Fibroblast of the aortic adventitia (primary cell): ENCODE measurements around the gene GATAD2B. TPM values are rescaled to one million over a fixed set of nuclear protein-coding genes. Genes with fewer than 3 reads are reported as not detected.

Experiments used
- DNase-seq: peaks from one replicate; pipeline ENCODE4 v3.0.0-alpha.2; 2010; ENCODE audit warnings: low read depth
- H3K4me3 ChIP-seq: 2 replicates; pipeline ENCODE4 v1.5.1; 2011; ENCODE audit warnings: low read depth, mild to moderate bottlenecking, control low read depth, low read length, moderate library complexity
- total RNA-seq: library from RNA; depleted of rRNA; stranded (reverse); fragments of >200 nt; gene quantifications from 2 replicates; pipeline ENCODE4 v1.2.3, GENCODE V29; 2012; ENCODE audit warnings: low replicate concordance
- TF ChIP-seq, protein P1 (sequence below): IDR thresholded peaks from 2 replicates; pipeline ENCODE4 v1.5.1; 2011; ENCODE audit warnings: mild to moderate bottlenecking, low read length, control low read depth, inconsistent platforms; ENCODE audit not compliant: insufficient read depth

GATAD2B gene
- total RNA-seq, 1 donor, result 11.3 TPM

DNA sequence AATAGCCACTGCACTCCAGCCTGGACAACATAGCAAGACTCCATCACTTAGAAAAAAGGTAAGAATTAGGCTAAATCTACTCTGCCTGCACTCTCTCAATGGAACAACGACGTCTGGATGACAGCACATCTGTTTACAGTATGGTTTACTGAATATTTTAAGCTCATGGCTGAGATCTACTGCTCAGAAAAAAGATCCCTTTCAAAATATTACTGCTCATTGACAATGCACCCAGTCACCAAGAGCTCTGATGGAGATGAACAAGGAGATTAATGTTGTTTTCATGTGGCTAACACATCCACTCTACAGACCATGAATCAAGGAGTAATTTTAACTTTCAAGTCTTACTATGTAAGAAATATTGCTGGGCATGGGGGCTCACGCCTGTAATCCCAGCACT lies 89.6 kb downstream of the GATAD2B start:
- TF ChIP-seq, protein P1, sequence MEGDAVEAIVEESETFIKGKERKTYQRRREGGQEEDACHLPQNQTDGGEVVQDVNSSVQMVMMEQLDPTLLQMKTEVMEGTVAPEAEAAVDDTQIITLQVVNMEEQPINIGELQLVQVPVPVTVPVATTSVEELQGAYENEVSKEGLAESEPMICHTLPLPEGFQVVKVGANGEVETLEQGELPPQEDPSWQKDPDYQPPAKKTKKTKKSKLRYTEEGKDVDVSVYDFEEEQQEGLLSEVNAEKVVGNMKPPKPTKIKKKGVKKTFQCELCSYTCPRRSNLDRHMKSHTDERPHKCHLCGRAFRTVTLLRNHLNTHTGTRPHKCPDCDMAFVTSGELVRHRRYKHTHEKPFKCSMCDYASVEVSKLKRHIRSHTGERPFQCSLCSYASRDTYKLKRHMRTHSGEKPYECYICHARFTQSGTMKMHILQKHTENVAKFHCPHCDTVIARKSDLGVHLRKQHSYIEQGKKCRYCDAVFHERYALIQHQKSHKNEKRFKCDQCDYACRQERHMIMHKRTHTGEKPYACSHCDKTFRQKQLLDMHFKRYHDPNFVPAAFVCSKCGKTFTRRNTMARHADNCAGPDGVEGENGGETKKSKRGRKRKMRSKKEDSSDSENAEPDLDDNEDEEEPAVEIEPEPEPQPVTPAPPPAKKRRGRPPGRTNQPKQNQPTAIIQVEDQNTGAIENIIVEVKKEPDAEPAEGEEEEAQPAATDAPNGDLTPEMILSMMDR, result no peak
- no peak overlapping the region for H3K4me3 ChIP-seq
- DNase-seq, result no peak

DNA sequence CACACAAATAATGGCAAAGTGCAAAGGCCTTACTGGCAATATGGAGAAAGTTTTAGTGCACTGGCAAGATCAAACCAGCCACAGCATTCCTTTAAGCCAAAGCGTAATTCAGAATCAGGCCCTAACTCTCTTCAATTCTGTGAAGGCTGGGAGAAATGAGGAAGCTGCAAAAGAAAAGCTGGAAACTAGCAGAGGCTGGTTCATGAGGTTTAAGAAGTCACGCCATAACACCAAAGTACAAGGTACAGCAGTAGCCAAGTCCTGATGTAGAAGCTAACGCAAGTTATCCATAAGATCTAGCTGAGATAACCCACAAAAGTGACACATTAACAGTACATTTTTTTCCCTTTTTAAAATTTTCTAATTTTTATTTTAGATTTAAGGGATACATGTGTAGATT lies 90.5 kb downstream of the GATAD2B start:
- no peak for DNase-seq
- H3K4me3 ChIP-seq, result no peak overlapping the region
- TF ChIP-seq, protein P1, result no peak

DNA sequence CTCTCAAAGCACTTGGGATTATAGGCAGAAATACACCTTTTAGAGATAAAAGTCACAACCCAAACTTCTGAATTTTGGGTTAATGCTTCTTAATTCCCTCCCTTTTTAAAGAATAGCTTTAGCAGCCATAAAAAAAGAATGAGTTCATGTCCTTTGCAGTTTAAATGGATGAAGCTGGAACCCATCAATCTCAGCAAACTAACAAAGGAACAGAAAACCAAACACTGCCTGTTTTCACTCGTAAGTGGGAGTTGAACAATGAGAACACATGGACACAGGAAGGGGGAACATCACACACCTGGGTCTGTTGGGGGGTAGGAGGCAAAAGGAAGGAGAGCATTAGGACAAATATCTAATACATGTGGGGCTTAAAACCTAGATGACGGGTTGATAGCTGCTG lies 91.7 kb downstream of the GATAD2B start:
- TF ChIP-seq, protein P1, result no peak
- H3K4me3 ChIP-seq, result no peak overlapping the region
- DNase-seq, result no peak

DNA sequence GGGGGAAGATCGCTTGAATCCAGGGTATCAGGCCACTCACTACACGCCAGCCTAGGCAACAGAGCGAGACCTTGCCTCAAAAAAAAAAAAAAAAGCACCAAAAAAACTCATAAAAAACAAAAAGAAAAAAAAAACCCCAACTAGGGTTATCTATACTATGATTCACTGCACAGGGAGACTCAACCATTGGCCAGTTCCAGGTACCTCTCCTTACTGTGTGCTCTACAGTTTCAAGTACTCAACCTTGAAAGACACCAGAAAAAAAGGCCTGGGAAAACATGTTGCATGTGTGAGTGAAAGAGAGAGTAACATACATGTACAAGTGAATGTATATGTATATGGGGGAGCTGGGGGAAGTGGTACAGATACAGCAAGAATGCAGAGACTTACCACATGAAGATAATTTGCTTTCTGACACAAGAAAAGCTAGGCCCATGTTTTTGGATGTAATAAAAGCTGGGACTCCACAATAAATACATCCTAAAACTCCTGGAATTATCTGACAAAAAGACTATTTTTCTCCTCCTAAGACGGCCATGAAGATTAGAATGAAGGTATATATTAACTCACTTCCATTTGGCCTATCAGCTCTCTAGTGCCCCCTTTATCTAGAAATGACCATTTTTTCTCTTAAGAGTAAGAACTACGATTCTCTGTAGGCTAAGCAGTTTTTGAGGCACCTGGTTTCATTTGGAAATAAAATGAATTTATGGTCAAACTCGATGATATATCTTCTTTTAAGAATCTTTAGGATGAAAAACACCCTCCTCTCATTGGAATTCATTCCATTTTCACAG lies 95.4 kb downstream of the GATAD2B start:
- no peak overlapping the region for H3K4me3 ChIP-seq
- TF ChIP-seq, protein P1, result peak; percentile 7
- DNase-seq, result no peak

DNA sequence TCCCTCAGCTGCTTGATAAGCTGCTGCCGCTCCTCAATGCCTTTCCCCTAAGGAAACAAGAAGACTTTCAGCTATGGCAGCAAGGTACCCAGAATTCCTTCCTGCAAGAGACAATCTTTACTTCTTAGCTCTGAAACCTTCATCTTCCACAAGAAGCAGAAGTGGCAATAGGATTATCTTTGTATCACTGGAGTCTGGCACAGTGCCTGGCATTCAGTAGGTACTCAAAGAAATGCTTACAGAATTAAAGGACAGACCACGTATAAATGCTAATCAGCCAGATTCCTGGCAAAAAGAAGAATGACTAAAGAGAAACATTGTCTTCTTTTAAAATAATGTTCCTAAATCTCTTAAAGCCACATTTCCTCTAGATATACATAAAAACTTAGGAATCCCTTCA lies 103.9 kb downstream of the GATAD2B start:
- no peak for DNase-seq
- TF ChIP-seq, protein P1, result no peak
- H3K4me3 ChIP-seq, result no peak overlapping the region

DNA sequence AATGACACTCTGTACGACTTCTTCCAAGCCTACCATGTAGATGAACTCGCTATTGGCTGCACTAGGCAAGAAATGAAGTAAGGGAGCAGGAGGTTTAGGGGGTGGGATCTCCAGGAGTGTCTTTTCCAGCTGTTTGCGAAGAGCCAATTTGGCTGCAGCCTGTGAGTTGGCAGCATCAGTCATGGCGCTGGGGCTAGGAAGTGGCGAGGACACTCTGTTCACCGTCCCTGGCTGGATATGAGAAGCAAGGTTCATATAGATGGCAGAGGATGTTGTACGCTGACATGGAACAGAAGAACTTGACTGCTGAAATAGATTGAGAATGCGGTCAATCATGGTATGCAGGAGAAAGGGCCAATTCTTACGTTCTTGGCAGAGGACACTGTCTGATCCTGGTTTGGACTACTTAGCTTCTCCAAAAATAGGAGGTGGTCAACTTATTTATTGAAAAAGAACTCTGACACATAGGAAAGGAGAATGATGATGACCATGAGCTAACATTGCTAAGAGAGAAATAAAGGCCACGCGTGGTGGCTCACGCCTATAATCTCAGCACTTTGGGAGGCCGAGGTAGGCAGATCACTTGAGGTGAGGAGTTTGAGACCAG lies 106.4 kb downstream of the GATAD2B start:
- TF ChIP-seq, protein P1, result no peak
- H3K4me3 ChIP-seq, result no peak overlapping the region
- DNase-seq, result peak; percentile 79
